GM23248 (cell line): ENCODE measurements around the gene SMC1A.

Experiments
- EZH2 ChIP-seq: fragments of 200-600 bp; sonication (generic); IDR thresholded peaks from 2 replicates; pipeline ENCODE4 v1.6.1; 2018; ENCODE audit warnings: antibody characterized with exemption, mild to moderate bottlenecking; ENCODE audit not compliant: insufficient read depth, poor library complexity, severe bottlenecking
- EZH2phosphoT487 ChIP-seq: fragments of 200-600 bp; sonication (generic); IDR thresholded peaks from 2 replicates; pipeline ENCODE4 v1.6.1; 2018; ENCODE audit warnings: antibody characterized with exemption, moderate library complexity, mild to moderate bottlenecking, low read depth; ENCODE audit not compliant: insufficient read depth

DNA sequence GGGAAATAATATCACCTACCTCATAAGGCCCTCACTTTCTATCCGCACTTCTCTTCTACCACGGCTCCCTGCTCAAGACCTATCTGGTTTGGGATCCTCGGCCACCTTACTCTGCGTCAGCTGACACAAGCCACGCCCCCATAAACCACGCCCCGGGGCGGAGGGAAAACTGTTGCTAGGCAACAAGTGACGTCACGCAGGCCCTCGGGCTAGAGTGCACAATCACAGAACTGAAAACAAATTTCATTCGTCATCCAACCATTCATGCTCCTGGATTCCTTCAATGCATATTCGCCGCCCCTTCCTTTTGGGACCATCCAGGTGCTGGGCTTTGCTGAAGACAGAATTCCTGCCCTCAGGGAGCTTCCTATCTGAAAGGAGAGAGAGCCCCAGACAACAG is 66.3 kb downstream of the SMC1A start:
- no peak for TF ChIP-seq EZH2
- TF ChIP-seq EZH2phosphoT487 = no peak
